Rectal smooth muscle tissue (tissue), 1 donor: ENCODE results near the gene OR8G1.

Experiments
- H3K27ac ChIP-seq: one replicate; pipeline ENCODE4 v1.7.0; 2013; ENCODE audit warnings: low read depth, low read length, inconsistent platforms
- H3K27me3 ChIP-seq: one replicate; pipeline ENCODE4 v1.7.0; 2013; ENCODE audit warnings: low read length; ENCODE audit not compliant: control insufficient read depth, insufficient read depth
- H3K36me3 ChIP-seq: one replicate; pipeline ENCODE4 v1.7.0; 2013; ENCODE audit warnings: low read length; ENCODE audit not compliant: control insufficient read depth, insufficient read depth
- H3K4me1 ChIP-seq: one replicate; pipeline ENCODE4 v1.7.0; 2013; ENCODE audit warnings: low read length; ENCODE audit not compliant: control insufficient read depth, insufficient read depth
- H3K4me3 ChIP-seq: one replicate; pipeline ENCODE4 v1.7.0; 2013; ENCODE audit warnings: low read length
- H3K9ac ChIP-seq: one replicate; pipeline ENCODE4 v1.7.0; 2013; ENCODE audit warnings: low read length

OR8G1 gene

GRCh38 chr11:124240621-124241397, at the start of gene OR8G1:
Gene OR8G1 (plus strand): TSS chr11:124241095. CDS start chr11:124249676, 8,581 bp downstream.
- Histone ChIP-seq H3K36me3 (no peaks in the 10 kb centered on the region), H3K9ac (no peak within 1 kb of the TSS), H3K27me3 (no peaks in the 10 kb centered on the region), H3K27ac (no peak within 1 kb of the TSS), H3K4me3 (no peak within 1 kb of the TSS), H3K4me1 (no peaks in the 10 kb centered on the region)

GRCh38 chr11:124193221-124194010, 47.5 kb upstream of the OR8G1 start:
- Histone ChIP-seq H3K36me3 (no peaks in the 10 kb centered on the region), H3K4me1 (no peaks in the 10 kb centered on the region), H3K9ac (no peak overlapping the region), H3K27me3 (no peaks in the 10 kb centered on the region), H3K27ac (no peak overlapping the region), H3K4me3 (no peak overlapping the region)

- Histone ChIP-seq H3K9ac (no peak overlapping the region), H3K4me1 (no peaks in the 10 kb centered on the region), H3K36me3 (no peaks in the 10 kb centered on the region), H3K4me3 (no peak overlapping the region), H3K27ac (no peak overlapping the region), H3K27me3 (no peaks in the 10 kb centered on the region)
These were observed 46.4 kb upstream of the OR8G1 start for GRCh38 chr11:124194293-124195188.

- Histone ChIP-seq H3K4me3 (no peak overlapping the region), H3K4me1 (no peaks in the 10 kb centered on the region), H3K9ac (no peak overlapping the region), H3K27ac (no peak overlapping the region), H3K36me3 (no peaks in the 10 kb centered on the region), H3K27me3 (no peaks in the 10 kb centered on the region)
These were observed 45.6 kb upstream of the OR8G1 start for GRCh38 chr11:124195189-124195734.

- Histone ChIP-seq H3K9ac (no peak overlapping the region), H3K27me3 (no peaks in the 10 kb centered on the region), H3K36me3 (no peaks in the 10 kb centered on the region), H3K4me3 (no peak overlapping the region), H3K27ac (no peak overlapping the region), H3K4me1 (no peaks in the 10 kb centered on the region)
These were observed 42.9 kb upstream of the OR8G1 start for GRCh38 chr11:124197999-124198398.

GRCh38 chr11:124198897-124199296, 42.0 kb upstream of the OR8G1 start:
- H3K9ac ChIP-seq: no peak overlapping the region
- no peak overlapping the region for H3K4me3 ChIP-seq
- no peaks in the 10 kb centered on the region for H3K36me3 ChIP-seq
- H3K4me1 ChIP-seq: no peaks in the 10 kb centered on the region
- H3K27ac ChIP-seq: no peak overlapping the region
- H3K27me3 ChIP-seq: no peaks in the 10 kb centered on the region

- Histone ChIP-seq H3K27me3 (no peaks in the 10 kb centered on the region), H3K27ac (no peak overlapping the region), H3K4me3 (no peak overlapping the region)
These were observed 41.2 kb upstream of the OR8G1 start for GRCh38 chr11:124199702-124200101.

GRCh38 chr11:124200671-124201070, 40.2 kb upstream of the OR8G1 start:
- H3K27ac ChIP-seq: no peak overlapping the region
- no peaks in the 10 kb centered on the region for H3K4me1 ChIP-seq
- H3K9ac ChIP-seq: no peak overlapping the region
- no peaks in the 10 kb centered on the region for H3K27me3 ChIP-seq
- no peaks in the 10 kb centered on the region for H3K36me3 ChIP-seq
- H3K4me3 ChIP-seq: no peak overlapping the region

More at GRCh38 chr11:124199702-124200101, 41.2 kb upstream of the OR8G1 start:
- Histone ChIP-seq H3K36me3 (no peaks in the 10 kb centered on the region), H3K4me1 (no peaks in the 10 kb centered on the region), H3K9ac (no peak overlapping the region)

- no peaks in the 10 kb centered on the region for H3K4me1 ChIP-seq
- H3K27ac ChIP-seq: no peak overlapping the region
- no peaks in the 10 kb centered on the region for H3K36me3 ChIP-seq
- H3K9ac ChIP-seq: no peak overlapping the region
- no peaks in the 10 kb centered on the region for H3K27me3 ChIP-seq
- no peak overlapping the region for H3K4me3 ChIP-seq
These were observed 37.9 kb upstream of the OR8G1 start for GRCh38 chr11:124202951-124203350.

- no peaks in the 10 kb centered on the region for H3K4me1 ChIP-seq
- no peak overlapping the region for H3K4me3 ChIP-seq
- H3K9ac ChIP-seq: no peak overlapping the region
- H3K27ac ChIP-seq: no peak overlapping the region
- no peaks in the 10 kb centered on the region for H3K36me3 ChIP-seq
- H3K27me3 ChIP-seq: no peaks in the 10 kb centered on the region
These were observed 36.9 kb upstream of the OR8G1 start for GRCh38 chr11:124204008-124204407.

GRCh38 chr11:124207102-124207792, 33.6 kb upstream of the OR8G1 start:
- Histone ChIP-seq H3K27ac (no peak overlapping the region), H3K9ac (no peak overlapping the region), H3K27me3 (no peaks in the 10 kb centered on the region), H3K4me1 (no peaks in the 10 kb centered on the region), H3K4me3 (no peak overlapping the region), H3K36me3 (no peaks in the 10 kb centered on the region)
